Measurements from ENCODE around the gene ESRRG. TPM values are rescaled to one million over a fixed set of nuclear protein-coding genes. Genes with fewer than 3 reads are reported as not detected.

ESRRG gene
- total and polyA plus RNA-seq, 2 of the 8 experiments (the other 6 are each of a cell fraction or from before 2014, with no cell fraction given), result 0.59 to 1.4 TPM

DNA sequence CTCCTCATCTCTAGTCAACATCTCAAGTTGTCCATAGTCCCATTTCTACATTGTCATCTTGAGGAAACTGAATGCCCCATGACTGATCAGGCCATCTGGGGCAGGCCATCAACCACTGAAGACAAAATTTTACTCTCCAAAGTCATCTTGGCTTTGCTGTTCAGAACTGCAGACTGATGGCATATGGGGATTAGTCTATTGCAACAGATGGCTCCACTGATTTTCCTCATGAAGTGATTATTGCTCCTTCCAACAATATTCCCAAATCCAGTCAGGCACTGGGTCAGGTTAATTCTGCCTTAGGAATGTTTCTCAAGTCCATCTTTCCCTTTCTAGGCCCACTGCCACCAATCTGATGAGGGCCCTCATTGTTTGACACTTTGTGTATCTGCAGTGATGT lies 101.7 kb downstream of the ESRRG start:
- POLR2A ChIA-PET (ENCODE audit: partially characterized antibody), result no interaction called here
- no peak overlapping the region for H3K4me2 ChIP-seq (ENCODE audit: insufficient read depth in 1 of 2, low read depth in 2 of 2, low read length in 2 of 2)
- H3K27ac ChIP-seq (ENCODE audit: low read depth, low read length), result no peak overlapping the region

More for the DNA sequence above, 101.7 kb downstream of the ESRRG start:
- H2BK15ac ChIP-seq (ENCODE audit: low read length), result no peak overlapping the region
- no peak for FAIRE-seq
- CTCF ChIA-PET (ENCODE audit: partially characterized antibody), result no interaction called here
- H4K8ac ChIP-seq (ENCODE audit: extremely low read depth, insufficient read depth, low read length), result no peak overlapping the region
- H4K20me1 ChIP-seq (replicated peaks in 1 of 2; ENCODE audit: control insufficient read depth in 1 of 2, insufficient read depth in 2 of 2, low read length in 2 of 2), result no peaks in the 10 kb centered on the region
- H3K79me1 ChIP-seq (ENCODE audit: low read depth, low read length), result no peaks in the 10 kb centered on the region
- H2BK5ac ChIP-seq (ENCODE audit: low read depth, low read length), result no peak overlapping the region
- H2BK12ac ChIP-seq (ENCODE audit: low read depth, low read length), result no peak overlapping the region
- H3K9me3 ChIP-seq (ENCODE audit: insufficient read depth in 2 of 2, low read depth in 1 of 2, low read length in 1 of 2), result no peaks in the 10 kb centered on the region
- no peak overlapping the region for H3K18ac ChIP-seq (ENCODE audit: extremely low read depth, low read length)
- H3K14ac ChIP-seq (ENCODE audit: insufficient read length), result no peak overlapping the region
- H2AK5ac ChIP-seq (ENCODE audit: low read depth, low read length), result no peak overlapping the region
- H3K79me2 ChIP-seq (ENCODE audit: control insufficient read depth in 1 of 2, insufficient read depth in 2 of 2, low read length in 2 of 2), result no peaks in the 10 kb centered on the region
- H2AFZ ChIP-seq (ENCODE audit: low read length), result no peak overlapping the region
- DNase-seq (ENCODE audit: low read depth in 1 of 2, low spot score in 2 of 2), result no peak
- no peak overlapping the region for H4K91ac ChIP-seq (replicated peaks; ENCODE audit: insufficient read length, low read length)
- no peak overlapping the region for H3K23ac ChIP-seq (ENCODE audit: insufficient read length)
- no peak overlapping the region for H2BK120ac ChIP-seq (replicated peaks; ENCODE audit: low read depth, low read length)
- no peaks in the 10 kb centered on the region for H3K23me2 ChIP-seq (ENCODE audit: low read depth, low read length)
- H3K4ac ChIP-seq (replicated peaks; ENCODE audit: insufficient read length, low read depth, low read length), result no peak overlapping the region
- no peaks in the 10 kb centered on the region for H3K4me1 ChIP-seq (replicated peaks in 1 of 4; ENCODE audit: control insufficient read depth in 3 of 4, insufficient read depth in 4 of 4, low read length in 3 of 4)
- H3K4me3 ChIP-seq (ENCODE audit: extremely low read depth in 1 of 4, insufficient read depth in 2 of 4, low read depth in 3 of 4, low read length in 4 of 4), result no peak overlapping the region
- H2BK20ac ChIP-seq (ENCODE audit: low read length), result no peak overlapping the region
- no peaks in the 10 kb centered on the region for H3K27me3 ChIP-seq (replicated peaks in 1 of 4; ENCODE audit: control insufficient read depth in 3 of 4, extremely low read depth in 1 of 4, insufficient read depth in 3 of 4, low read length in 3 of 4)
- no peak for TF ChIP-seq HDAC6 (IDR thresholded peaks at IDR 0.05; ENCODE audit: low read depth, low read length)
- TF ChIP-seq GABPA (IDR thresholded peaks at IDR 0.05; ENCODE audit: borderline replicate concordance, insufficient read depth, low read length), result no peak
- TF ChIP-seq GTF2F1 (IDR thresholded peaks at IDR 0.05; ENCODE audit: borderline replicate concordance, low read depth, low read length), result no peak
- TF ChIP-seq, protein P1, sequence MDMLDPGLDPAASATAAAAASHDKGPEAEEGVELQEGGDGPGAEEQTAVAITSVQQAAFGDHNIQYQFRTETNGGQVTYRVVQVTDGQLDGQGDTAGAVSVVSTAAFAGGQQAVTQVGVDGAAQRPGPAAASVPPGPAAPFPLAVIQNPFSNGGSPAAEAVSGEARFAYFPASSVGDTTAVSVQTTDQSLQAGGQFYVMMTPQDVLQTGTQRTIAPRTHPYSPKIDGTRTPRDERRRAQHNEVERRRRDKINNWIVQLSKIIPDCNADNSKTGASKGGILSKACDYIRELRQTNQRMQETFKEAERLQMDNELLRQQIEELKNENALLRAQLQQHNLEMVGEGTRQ (IDR thresholded peaks at IDR 0.05; ENCODE audit: low read length), result no peak
- H3K9ac ChIP-seq (replicated peaks in 1 of 4; ENCODE audit: extremely low read depth in 1 of 4, low read depth in 3 of 4, low read length in 3 of 4), result no peak overlapping the region
- H4K5ac ChIP-seq (ENCODE audit: insufficient read length, low read depth, low read length), result no peak overlapping the region
- no peak overlapping the region for H3K56ac ChIP-seq (replicated peaks; ENCODE audit: insufficient read length, low read depth, low read length)
- H3K36me3 ChIP-seq (ENCODE audit: control insufficient read depth in 2 of 4, insufficient read depth in 4 of 4, low read length in 3 of 4), result no peaks in the 10 kb centered on the region

All from H1 (cell line).